ENCODE data around the gene PCDH9.

The PCDH9 gene, protein sequence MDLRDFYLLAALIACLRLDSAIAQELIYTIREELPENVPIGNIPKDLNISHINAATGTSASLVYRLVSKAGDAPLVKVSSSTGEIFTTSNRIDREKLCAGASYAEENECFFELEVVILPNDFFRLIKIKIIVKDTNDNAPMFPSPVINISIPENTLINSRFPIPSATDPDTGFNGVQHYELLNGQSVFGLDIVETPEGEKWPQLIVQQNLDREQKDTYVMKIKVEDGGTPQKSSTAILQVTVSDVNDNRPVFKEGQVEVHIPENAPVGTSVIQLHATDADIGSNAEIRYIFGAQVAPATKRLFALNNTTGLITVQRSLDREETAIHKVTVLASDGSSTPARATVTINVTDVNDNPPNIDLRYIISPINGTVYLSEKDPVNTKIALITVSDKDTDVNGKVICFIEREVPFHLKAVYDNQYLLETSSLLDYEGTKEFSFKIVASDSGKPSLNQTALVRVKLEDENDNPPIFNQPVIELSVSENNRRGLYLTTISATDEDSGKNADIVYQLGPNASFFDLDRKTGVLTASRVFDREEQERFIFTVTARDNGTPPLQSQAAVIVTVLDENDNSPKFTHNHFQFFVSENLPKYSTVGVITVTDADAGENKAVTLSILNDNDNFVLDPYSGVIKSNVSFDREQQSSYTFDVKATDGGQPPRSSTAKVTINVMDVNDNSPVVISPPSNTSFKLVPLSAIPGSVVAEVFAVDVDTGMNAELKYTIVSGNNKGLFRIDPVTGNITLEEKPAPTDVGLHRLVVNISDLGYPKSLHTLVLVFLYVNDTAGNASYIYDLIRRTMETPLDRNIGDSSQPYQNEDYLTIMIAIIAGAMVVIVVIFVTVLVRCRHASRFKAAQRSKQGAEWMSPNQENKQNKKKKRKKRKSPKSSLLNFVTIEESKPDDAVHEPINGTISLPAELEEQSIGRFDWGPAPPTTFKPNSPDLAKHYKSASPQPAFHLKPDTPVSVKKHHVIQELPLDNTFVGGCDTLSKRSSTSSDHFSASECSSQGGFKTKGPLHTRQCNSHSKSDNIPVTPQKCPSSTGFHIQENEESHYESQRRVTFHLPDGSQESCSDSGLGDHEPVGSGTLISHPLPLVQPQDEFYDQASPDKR (N-terminal part only)

GRCh38 chr13:67229481-67230403, at the start of gene PCDH9:
TSS of gene PCDH9 (minus strand) at chr13:67230336. CDS start at chr13:67228440, 1,896 bp downstream.
- in situ Hi-C loops (cut with HindIII; ENCODE audit: low sequenced_read_pairs) = no loop called here

- in situ Hi-C loops (cut with HindIII; ENCODE audit: low sequenced_read_pairs) = no loop called here
Measured at GRCh38 chr13:67278235-67278634, 48.1 kb upstream of the PCDH9 start.

DNA sequence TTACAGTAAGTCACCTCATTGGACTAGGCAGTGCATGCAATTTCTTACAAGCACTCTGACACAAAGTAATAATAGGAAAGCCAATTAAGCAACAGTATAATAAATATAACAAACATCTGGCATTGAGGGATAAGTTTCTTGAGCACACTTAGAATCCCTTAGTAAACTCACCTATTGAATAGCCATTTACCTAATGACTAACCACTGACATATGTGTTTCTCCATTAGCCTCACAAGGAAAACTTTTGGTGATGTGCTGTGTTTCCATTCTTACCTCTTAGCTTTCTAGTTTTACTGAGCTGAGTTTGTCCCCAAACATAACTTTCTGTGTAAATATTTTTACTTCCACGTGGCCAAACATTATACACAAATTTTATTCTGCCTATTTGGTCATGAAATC, 47.4 kb upstream of the PCDH9 start:
- in situ Hi-C loops (cut with HindIII; ENCODE audit: low sequenced_read_pairs) = no loop called here

- in situ Hi-C loops (cut with HindIII; ENCODE audit: low sequenced_read_pairs) = no loop called here
Measured at GRCh38 chr13:67275351-67275960, 45.3 kb upstream of the PCDH9 start.

DNA sequence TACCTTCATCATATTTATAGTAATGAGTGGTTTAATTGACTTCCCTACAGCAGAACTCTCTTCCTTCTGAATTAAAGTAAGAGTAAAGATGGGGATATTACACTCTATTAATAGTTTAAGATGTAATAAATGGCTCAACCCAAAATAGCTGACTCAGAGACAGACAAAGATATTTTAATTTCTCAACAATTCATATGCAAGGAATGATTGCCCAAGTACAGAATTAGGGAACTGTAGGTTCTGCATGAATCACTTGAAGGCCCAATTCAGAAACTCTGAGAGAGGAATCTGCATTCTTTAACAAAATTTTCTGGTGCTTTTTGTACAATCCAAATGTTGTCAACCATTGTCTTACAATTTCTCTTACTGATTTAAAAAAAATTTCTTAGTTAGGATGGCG, 42.9 kb upstream of the PCDH9 start:
- in situ Hi-C loops (cut with HindIII; ENCODE audit: low sequenced_read_pairs) = no loop called here

- in situ Hi-C loops (cut with HindIII; ENCODE audit: low sequenced_read_pairs) = no loop called here
Measured at GRCh38 chr13:67267136-67267535, 37.0 kb upstream of the PCDH9 start.

GRCh38 chr13:67259208-67259607, 29.1 kb upstream of the PCDH9 start:
- in situ Hi-C loops (cut with HindIII; ENCODE audit: low sequenced_read_pairs) = no loop called here

GRCh38 chr13:67258482-67258881, 28.3 kb upstream of the PCDH9 start:
- in situ Hi-C loops (cut with HindIII; ENCODE audit: low sequenced_read_pairs) = no loop called here

DNA sequence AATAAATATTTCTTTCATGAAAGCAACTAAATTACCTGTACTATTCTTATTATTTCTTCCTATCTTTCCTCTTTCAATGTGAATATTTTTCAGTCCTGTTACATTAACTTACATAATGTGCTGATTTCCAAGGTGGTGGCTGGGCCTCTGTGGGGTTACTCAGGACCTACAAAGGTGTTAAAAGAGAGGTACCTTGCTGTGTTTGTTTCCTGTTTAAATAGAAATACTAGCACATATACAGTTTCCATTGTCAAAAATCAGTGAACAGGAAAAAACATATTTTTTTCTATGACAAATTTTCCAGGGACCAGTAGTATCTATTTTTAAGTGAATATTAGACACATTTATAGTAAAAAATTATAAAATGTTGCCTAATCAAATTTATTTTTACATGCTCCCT, 8.7 kb upstream of the PCDH9 start:
- in situ Hi-C loops (cut with HindIII; ENCODE audit: low sequenced_read_pairs) = no loop called here

DNA sequence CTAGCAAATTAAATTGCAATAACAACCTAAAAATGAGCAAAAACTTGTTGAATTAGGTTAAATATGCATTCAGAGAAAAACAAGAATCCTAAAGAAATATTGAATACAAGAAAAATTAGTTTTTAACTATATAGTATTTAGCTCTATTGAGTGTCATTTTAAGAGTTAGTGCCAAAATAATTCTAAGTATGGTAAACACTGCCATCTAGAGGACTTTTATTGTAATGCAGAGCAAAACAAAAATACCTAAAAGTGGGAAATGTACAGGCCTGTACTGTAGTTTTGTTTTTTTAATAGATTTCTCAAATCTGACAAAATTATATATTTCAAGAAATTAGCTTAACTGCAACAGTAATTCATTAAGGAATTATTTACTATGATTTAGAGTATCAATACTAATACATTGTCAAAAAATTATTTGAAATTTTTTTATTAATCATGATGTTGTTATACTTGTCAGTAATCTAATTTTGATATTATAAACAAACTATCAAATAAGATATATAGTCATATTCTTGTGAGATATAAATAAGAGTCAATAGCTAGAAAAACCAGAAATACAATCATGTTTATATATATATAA, 8.2 kb upstream of the PCDH9 start:
- in situ Hi-C loops (cut with HindIII; ENCODE audit: low sequenced_read_pairs) = no loop called here

DNA sequence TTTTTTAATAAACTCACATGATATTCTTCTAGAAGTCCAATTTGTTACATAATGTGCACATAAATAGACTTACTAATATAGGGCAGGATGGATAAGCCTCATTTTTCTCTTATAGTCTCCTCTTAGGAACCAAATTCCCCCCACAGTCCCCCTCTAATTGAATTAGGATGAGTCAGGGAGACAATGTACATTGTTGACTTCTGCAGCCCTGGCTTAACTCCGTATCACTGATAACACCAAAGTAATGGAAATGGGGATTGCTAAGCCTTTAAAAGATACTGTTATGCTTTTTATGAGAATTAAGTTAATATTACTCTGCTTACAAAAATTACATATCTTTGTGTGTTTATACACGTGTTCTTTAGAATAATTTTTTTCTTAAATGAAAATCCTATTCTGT, 5.1 kb upstream of the PCDH9 start:
- in situ Hi-C loops (cut with HindIII; ENCODE audit: low sequenced_read_pairs) = no loop called here

DNA sequence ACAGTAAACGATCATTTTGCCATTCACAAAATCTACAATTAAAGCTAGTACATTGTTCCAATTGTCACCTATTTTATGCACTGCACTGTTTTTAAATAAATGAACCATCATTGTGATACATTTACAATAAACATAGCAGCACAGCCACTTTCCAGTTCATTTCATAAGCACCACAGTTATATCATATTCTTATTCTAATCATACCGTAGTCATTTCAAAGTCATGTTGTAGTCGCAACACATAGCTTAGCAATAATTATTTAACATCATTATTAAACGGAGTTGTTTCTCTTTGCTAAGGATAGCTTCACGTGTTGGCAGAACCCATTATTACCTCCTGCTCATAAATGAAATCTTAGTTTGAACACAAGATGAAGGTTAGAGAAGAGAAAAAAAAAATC, 2.2 kb upstream of the PCDH9 start:
- in situ Hi-C loops (cut with HindIII; ENCODE audit: low sequenced_read_pairs) = no loop called here

- in situ Hi-C loops (cut with HindIII; ENCODE audit: low sequenced_read_pairs) = no loop called here
Measured at GRCh38 chr13:67231289-67232000, 1.3 kb upstream of the PCDH9 start.

- in situ Hi-C loops (cut with HindIII; ENCODE audit: low sequenced_read_pairs) = no loop called here
Measured at GRCh38 chr13:67230404-67231288, 510 bp upstream of the PCDH9 start.

DNA sequence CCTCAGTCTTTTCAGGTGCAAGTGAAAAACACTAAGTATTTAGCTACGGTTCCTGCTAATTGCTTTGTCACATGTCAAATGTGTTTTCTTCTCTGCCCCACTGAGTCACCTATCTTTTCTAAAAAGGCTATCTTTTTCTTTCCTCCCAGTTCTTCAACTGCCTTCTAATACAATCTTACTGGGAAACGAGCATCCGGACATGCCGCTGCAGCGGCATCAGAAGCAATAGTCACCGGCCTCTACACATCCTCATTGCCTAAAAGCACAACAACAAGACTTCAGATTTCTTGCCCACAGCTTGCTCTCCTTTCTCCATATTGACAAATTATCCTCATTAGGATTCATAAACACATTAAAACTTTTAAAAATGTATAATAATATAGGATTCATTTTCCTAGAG, 1.2 kb downstream of the PCDH9 start:
- in situ Hi-C loops (cut with HindIII; ENCODE audit: low sequenced_read_pairs) = no loop called here

- in situ Hi-C loops (cut with HindIII; ENCODE audit: low sequenced_read_pairs) = no loop called here
Measured at GRCh38 chr13:67228031-67228430, 2.1 kb downstream of the PCDH9 start.

- in situ Hi-C loops (cut with HindIII; ENCODE audit: low sequenced_read_pairs) = no loop called here
Measured at GRCh38 chr13:67227131-67227983, 2.8 kb downstream of the PCDH9 start.
